Left cardiac atrium (tissue), 4 donors: ENCODE results near the gene UBR7. TPM values are rescaled to one million over a fixed set of nuclear protein-coding genes. Genes with fewer than 3 reads are reported as not detected.

Experiments used
- ATAC-seq, 2 donors: fragments of 200-7000 bp; cut with Tn5 transposase; one replicate each; pipeline ENCODE4 v1.9.1; 2020; ENCODE audit warnings: mild to moderate bottlenecking in 2 of 2, moderate library complexity in 2 of 2
- DNase-seq: peaks from one replicate; pipeline ENCODE4 v3.0.0-alpha.2; 2020
- intact Hi-C, 2 donors: fragments of 100-400 bp; cut with DNase I; formaldehyde crosslinking; loops; one replicate each; pipeline versions ENCODE4 v1.14.1 to v1.15.1; 2022 to 2023
- total RNA-seq, 2 donors: library from RNA; stranded (reverse); fragmentation: NEBNext Ultra II Directional; extraction: Animal tissue kit (Norgen Biotek cat#: 25700); gene quantifications; one replicate each; pipeline ENCODE4 v1.2.1, GENCODE V29; 2021
- donor health status: DM: no; HTN: yes; CAD: no.
- donor health status: DM: no; HTN: yes; CAD: no; lungs with severe emphysema.
- donor health status: DM: yes; HTN: yes; CAD: no.
- donor health status: Dilated cardiomyopathy.

The UBR7 gene
- total RNA-seq, 2 donors from 2014 or later: 17.6 to 20.5 TPM

DNA sequence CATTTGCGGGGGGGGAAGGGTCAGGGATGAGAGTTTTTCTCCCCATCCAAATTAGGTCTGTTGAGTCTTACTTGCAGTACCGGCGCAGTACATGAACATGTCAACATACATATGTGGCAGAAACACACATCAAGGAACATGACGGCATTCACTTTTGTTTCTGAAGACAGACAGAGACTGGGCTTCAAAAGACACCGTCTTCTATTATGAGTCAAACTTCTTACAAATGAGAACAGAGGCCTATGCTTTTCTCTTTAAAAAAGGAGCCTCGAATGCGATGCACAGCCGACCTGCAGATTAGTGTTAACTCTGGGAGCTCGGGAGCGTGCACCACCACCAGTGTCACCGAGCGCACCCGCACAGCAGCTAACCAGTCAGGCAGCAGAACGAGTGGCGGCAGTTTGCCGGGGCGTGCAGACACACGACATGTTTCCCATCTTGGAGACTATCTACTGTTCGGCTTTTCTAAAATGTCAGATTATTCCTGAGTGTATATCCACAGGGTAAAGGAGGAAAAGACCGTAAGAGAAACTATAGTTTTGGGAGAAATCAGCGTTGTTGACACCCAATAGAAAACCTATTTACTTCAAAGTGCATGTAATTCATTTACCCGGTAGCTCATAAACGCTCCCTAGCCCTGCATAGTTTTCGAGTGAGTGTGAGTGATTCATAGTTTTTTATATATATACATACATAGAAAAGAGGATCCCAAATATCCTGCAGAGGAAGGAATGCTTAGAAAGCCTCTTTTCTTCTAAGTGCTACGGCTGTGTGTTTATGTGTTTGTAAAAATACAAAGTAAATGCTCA lies 33.0 kb downstream of the UBR7 start:
- DNase-seq (no peak), ATAC-seq (no peak)
- intact Hi-C loops: no loop called here

DNA sequence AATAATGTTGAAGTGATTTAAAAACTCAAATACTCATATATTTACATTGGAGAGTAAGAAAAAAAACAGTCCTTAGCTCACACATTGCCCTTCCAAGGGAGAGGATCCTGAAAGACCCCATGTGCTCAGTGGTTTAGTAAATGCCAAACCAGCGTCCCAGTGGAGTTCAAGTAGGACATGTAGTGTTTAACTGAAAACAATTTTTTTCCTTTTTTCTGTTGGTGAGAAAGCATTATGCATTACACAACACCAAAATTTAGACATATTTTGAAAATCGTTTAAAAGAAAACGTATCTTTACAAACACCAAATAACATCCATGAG lies 33.6 kb downstream of the UBR7 start:
- ATAC-seq (no peak), DNase-seq (no peak)
- intact Hi-C loops: no loop called here

DNA sequence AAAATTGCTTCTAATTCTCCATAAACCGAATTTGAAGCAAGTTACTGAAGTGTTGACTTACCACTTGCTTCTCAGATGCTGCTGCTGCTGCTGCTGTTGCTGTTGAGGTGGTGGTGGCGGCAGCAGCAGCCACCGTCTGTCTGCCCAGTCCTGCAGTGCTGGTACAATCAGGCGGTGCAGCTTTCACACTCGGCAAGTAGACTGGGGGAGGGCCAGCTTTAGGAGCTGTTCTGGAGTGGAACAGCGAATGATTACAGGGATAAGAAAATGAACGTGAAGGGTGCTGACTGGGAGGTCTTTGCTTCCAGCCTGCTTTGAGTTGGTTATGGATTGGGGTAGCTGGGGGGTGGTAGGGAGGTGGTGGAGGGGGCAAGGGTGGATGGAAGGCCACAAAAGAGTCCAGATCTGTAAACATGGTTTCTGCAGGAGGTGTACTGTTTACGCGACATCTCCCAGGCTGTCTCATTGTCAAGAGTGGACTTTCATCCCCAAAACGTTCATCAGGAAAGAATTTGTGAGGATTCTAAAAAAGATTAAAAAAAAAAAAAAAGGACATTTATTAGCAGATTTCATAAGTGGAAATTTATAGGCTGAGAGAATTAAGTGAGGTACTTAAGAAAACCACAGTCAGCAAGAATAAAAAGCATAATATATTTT lies 38.8 kb downstream of the UBR7 start:
- intact Hi-C loops: no loop called here
- ATAC-seq: no peak
- DNase-seq: no peak

DNA sequence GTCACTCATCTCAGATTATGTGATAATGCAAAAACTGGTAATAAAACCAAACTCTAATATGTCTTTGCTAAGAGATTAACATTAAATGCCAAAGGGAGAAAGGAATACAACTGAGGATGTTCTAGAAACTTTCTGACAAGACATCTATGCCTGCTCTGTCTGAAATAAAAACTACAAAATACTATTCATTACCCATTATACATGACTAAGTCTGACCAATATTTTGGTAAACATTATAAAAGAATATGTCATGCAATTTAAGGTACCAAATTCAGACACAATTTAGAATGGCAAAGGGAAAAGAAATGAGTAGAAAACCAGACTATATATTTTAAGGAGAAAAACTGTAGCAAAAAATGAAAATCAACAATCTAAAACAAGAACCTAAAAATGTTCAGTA lies 39.5 kb downstream of the UBR7 start:
- ATAC-seq: no peak
- intact Hi-C loops: no loop called here
- no peak for DNase-seq

DNA sequence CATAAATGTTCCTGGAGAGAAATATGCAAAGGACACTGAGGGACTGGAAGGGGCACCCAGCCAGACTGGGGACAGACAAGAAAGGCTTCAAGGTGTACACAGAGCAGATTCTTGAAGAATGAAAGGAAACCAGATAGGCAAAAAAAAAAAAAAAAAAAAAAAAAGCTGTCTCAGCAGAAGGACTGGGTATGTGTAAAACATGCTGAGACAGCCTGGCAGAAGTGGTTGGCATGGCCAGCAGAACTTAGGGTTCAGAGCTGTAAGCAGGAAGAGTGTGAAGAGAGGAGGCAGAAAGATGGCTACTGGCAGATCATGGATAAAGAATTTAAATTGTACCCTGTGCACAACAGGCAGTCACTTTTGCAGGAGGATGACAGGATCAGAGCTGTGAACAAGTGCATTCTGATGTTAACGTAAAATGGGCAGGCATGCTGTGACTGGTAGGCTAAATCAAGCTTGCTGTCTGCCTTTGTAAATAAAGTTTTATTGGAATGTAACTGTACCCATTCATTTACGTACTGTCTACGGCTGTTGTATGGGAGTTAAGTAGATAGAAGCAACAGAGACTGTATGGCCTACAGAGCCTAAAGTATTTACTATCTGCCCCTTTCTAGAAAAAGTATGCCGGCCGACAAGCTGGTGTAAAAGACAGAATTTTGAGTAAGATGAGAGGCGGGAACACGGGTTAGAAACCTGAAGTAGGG lies 42.2 kb downstream of the UBR7 start:
- no peak for ATAC-seq
- intact Hi-C loops: no loop called here
- DNase-seq: no peak

DNA sequence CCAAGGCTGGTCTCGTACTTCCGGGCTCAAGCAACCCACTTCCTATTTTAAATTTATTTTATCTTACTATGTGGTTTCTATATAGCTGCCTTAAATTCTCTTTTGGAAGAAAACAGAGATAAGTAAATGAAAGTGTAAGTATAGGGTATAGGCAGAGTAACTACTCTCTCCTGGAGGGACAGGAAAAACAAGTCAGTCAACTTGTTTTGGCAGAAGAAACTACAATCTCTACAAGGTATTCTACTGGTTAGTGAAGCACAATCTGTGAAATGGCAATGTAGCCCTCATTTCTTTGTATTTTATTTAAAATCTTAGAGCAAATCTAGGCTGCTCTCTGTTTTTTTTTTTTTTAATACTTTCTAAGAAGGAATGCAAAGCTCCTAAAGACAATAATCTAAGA lies 55.4 kb downstream of the UBR7 start:
- intact Hi-C loops: no loop called here
- DNase-seq (no peak), ATAC-seq (no peak)

DNA sequence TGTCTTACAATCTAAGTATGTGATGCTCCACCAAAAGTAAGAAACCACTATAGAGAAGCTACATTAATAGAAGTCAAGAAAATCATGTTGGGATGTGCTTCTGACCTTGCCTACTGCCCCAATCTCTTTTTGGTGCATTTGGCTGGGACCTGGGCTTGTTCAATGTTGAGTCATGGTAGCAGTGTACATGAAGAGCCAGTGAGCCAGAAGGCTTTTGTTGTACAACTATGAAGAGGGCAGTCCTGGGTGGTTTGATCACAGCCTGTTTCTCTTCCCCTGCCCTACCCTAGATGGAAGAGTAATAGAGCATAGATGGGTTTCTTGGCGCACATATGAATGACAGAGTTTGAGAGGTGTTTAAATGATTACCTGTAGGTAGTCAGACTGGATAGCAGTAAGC lies 56.4 kb downstream of the UBR7 start:
- DNase-seq (no peak), ATAC-seq (no peak)
- intact Hi-C loops: no loop called here

DNA sequence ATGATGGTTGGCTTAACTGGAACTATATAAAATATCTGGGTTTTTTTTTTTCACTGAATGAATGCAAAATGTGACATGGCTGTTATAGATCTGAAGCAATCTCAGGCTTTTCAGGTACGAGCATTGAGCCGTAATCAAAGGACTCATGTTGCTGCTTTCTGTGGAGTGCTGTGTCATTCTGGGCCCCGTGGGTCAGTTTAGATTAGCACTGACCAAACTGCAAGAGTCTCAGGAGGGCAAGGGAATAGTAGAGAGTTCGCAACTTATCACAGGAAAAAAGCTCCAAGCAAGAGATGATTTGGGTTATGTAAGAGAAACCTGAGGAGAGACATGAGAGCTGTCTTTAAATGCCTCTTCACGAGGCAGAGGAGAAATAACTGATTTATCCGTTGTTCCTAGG lies 59.1 kb downstream of the UBR7 start:
- no peak for DNase-seq
- ATAC-seq: no peak
- intact Hi-C loops: no loop called here

DNA sequence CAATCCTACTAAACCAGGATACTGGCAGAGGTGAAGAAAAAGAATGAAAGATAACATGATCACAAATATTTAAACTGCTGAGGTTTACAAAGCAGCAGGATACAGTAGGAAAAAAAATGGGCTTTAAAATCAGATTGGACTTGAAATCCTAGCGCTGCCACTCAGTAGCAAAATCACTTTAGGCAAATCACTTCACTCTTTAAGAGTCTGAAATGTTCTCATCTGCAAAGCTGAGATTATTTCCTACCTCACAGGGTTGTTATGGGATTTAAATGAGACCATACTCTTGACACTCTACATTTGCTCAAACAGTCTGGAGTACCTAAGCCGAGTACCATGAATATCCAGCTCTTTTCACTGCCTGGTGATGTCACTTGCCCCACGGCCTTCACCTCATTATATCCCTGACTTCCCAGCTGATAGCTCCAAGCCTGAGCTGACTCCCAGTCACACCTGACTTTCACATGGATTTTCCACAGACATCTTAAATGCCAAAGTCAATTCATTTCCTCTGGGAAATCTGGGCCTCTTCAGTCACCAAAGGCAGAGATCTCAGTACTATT lies 60.2 kb downstream of the UBR7 start:
- intact Hi-C loops: no loop called here
- ATAC-seq (no peak), DNase-seq (no peak)

DNA sequence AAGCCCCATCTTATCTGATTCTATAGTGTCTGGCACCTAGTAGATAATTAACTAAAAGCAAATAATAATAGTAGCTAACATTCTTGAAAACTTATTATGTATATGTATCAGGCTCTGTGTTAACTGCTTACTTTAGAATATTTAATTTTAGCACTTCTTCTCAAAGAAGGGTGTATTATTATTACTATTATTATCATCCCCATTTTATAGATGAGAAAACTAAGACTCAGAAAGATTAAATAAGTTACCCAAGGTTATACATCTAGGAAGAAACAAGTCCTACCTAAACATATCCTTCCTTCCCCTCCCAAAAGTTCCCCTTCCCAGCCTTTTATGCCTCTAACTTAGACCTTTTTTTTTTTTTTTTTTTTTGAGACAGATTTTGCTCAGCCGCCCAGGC lies 61.4 kb downstream of the UBR7 start:
- DNase-seq: no peak
- no peak for ATAC-seq
- intact Hi-C loops: no loop called here

DNA sequence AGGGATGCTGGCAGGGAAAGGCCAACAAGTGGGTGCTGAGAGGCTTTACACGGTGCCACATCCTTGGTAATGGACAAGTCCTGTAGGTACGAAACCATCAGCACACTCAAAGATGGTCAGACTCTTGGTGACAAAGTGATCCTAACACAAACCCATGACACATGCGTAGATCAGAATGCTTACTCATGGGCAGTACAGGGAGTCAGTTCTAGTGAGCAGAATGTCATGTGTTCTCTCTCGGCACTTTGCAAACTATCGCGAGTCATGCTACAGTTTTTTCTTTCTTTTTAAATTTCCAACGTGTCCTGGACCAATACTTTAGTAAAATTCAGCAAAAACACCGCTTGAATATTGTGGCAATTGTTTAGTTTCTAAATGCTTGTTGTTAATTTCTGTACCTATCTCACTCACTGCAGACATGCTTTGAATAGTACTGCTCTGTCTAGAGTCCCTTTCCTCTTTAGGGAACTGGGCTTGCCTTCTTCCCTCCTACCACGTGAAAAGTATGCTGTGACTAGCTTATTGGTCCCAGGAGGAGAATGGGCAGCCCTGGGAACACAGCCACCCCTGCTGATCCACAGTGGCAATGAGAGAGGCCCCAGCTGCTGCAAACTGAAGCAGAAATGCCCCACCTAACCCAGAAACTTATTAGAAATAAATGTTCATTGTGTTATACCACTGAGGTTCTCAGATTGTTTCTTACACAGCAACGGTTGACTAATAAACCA lies 62.4 kb downstream of the UBR7 start:
- DNase-seq (no peak), ATAC-seq (peak; percentile 38 to 55)
- intact Hi-C loops: no loop called here

DNA sequence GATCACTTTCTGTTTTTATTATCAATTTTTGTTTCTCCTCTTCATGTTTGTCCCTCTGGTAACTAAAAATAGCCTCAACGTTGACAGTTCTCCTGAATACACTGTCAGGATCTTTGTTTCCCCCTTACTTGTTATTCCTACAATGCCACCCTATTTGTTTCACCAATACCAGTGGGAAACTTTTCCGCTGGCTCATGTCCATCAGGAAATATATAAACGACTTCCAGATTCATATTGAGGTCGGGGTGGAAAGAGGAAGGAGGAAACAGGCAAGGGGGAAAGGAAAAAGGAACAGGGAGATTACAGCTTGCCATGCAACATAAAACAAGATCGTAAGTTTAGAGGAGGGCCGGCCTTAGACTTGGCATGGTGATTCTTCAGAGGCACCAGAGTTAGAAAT lies 64.1 kb downstream of the UBR7 start:
- intact Hi-C loops: no loop called here

DNA sequence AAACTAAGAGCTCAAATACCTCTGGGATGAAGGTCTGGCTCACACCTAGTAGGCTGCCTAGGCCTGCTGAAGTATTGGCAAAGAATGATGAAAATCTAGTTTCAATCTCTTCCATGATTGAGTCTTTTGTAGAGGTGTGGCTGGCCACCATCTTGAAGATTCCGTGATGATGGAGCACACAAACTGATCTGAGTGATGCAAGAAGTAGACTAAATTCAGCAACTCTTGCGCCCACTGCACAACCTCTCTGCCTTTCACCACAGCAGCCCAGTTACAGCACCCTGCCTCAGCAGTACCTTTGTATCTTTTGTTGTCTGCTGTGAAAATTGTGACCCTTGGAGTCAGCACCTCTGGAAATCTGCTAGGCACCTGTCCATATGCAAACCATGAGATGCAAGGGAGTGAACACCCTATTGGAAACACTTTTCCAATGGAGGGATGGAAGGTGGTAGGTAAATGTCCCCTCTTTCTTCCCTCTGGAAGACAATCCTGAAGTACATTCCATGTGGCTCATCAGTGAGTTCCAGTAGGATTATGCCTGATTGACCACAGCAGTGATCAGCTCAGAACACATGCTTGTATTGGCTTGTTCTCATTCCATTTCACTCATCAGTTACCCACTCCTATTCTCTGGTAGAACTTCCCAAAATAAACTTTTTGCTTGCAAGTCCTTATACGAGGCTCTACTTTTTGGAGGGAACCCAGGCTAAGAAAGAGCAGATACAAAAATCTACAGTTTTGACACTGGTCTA lies 67.2 kb downstream of the UBR7 start:
- DNase-seq (no peak), ATAC-seq (no peak)
- intact Hi-C loops: no loop called here

More for the DNA sequence above, 64.1 kb downstream of the UBR7 start:
- no peak for ATAC-seq
- DNase-seq: no peak

DNA sequence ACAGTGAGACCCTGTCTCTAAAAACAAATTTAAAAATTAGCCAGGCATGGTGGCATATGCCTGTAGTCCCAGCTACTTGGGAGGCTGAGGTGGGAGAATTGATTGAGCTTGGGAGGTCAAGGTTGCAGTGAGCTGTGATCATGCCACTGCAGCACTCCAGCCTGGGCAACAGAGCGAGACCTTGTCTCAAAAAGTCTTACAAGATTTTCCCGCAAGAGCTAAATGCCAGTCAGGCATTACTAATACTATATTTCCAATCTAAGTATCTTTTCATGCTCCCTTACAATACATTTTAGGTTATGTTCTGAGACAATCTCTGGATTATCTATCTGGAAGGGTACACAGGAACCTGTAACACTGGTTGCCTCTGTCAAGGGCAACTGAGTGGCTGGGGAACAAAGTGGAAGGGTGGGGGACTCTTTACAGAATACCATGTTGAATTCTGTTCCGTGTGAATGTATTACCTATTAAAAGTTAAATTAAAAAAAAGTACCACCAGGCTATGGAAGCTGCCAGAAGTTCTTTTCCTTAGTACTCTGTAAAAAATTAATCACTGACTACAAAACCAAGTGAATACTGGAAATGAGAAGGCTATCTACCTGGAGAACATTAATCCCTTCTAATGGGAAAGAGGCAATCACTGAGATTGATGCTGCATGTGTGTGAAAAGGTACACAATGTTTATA lies 69.1 kb downstream of the UBR7 start:
- ATAC-seq (no peak), DNase-seq (no peak)
- intact Hi-C loops: no loop called here
